Heart left ventricle (tissue), 16 donors: ENCODE measurements around the gene HOXB1. TPM values are rescaled to one million over a fixed set of nuclear protein-coding genes. Genes with fewer than 3 reads are reported as not detected.
A peak's percentile ranks its signal among the peaks of the same experiment; 100 is the strongest.

ENCODE experiments used
- ATAC-seq, 4 donors: fragments of 200-7000 bp; cut with Tn5 transposase; one replicate each; pipeline ENCODE4 v1.9.1; 2020 to 2022; ENCODE audit warnings: moderate library complexity in 4 of 4, mild to moderate bottlenecking in 3 of 4, moderate number of reproducible peaks in 1 of 4
- DNase-seq, 5 donors: peaks; one replicate each; pipeline ENCODE4 v3.0.0-alpha.2; 2020
- H3K27ac ChIP-seq, 12 donors: fragments of 200-600 bp; sonication (generic) in 4 of 12; one replicate each; pipeline versions ENCODE4 v1.5.0 to v1.8.0; 2016 to 2022; ENCODE audit warnings: mild to moderate bottlenecking in 2 of 12
- H3K27me3 ChIP-seq, 9 donors: fragments of 200-600 bp; sonication (generic) in 2 of 9; one replicate each; pipeline versions ENCODE4 v1.5.1 to v1.8.0; 2016 to 2022; ENCODE audit warnings: mild to moderate bottlenecking in 3 of 9
- H3K36me3 ChIP-seq, 9 donors: fragments of 200-600 bp; sonication (generic) in 2 of 9; one replicate each; pipeline versions ENCODE4 v1.5.0 to v1.8.0; 2018 to 2022; ENCODE audit warnings: mild to moderate bottlenecking in 2 of 9
- H3K4me1 ChIP-seq, 12 donors: fragments of 200-600 bp; sonication (generic) in 4 of 12; one replicate each; pipeline versions ENCODE4 v1.5.0 to v1.8.0; 2016 to 2022; ENCODE audit warnings: mild to moderate bottlenecking in 3 of 12
- H3K4me3 ChIP-seq, 12 donors: fragments of 200-600 bp; sonication (generic) in 4 of 12; one replicate each; pipeline versions ENCODE4 v1.5.0 to v1.8.0; 2017 to 2022; ENCODE audit warnings: mild to moderate bottlenecking in 9 of 12, moderate library complexity in 4 of 12
- H3K9me3 ChIP-seq, 12 donors: fragments of 200-600 bp; sonication (generic) in 4 of 12; one replicate each; pipeline versions ENCODE4 v1.5.0 to v1.8.0; 2016 to 2022; ENCODE audit warnings: mild to moderate bottlenecking in 1 of 12
- CTCF ChIP-seq, 12 donors: fragments of 200-600 bp; sonication (generic) in 4 of 12; IDR thresholded peaks; one replicate each; pipeline versions ENCODE4 v1.5.0 to v1.8.0; 2018 to 2022; ENCODE audit warnings: antibody characterized with exemption in 12 of 12, mild to moderate bottlenecking in 5 of 12
- POLR2A ChIP-seq, 2 donors: fragments of 450-650 bp; IDR thresholded peaks; one replicate each; pipeline ENCODE4 v1.6.1; 2017; ENCODE audit warnings: antibody characterized with exemption in 2 of 2, mild to moderate bottlenecking in 2 of 2, moderate library complexity in 2 of 2
- WGBS, 4 donors: extraction: QIAGEN DNeasy Blood & Tissue Kit in 2 of 4; methylation state at CpG; one replicate each; pipeline versions ENCODE4 v1.1.5 to v1.1.7; 2013 to 2018; 5-methylcytosine and 5-hydroxymethylcytosine counted together
- intact Hi-C, 10 donors: fragments of 100-400 bp; cut with DNase I; formaldehyde crosslinking; loops; one replicate each; pipeline versions ENCODE4 v1.11.1 to v1.14.2; 2022
- polyA plus RNA-seq, 2 donors: library from polyadenylated mRNA; stranded (reverse); fragments of 200-250 nt; gene quantifications; one replicate each; pipeline ENCODE4 v1.2.3, GENCODE V29; 2013
- total RNA-seq, 9 donors: library from RNA; depleted of rRNA in 2 of 9; stranded (reverse); fragments of >200 nt in 2 of 9; fragmentation: NEBNext Ultra II Directional in 3 of 9; extraction: Animal tissue kit (Norgen Biotek cat#: 25700) in 3 of 9; gene quantifications; one replicate each; pipeline versions ENCODE4 v1.1.0 to v1.2.4, GENCODE V29; 2016 to 2023
- donor health status: ischemic (EF 13 %, LVEDD 7.1; RV severe dilation, severe dysfunction).
- donor health status: healthy with polysubstance abuse.
- donor health status: DM: no; HTN: yes; CAD: no.
- donor health status: DM: no; HTN: no; CAD: no.
- donor health status: ischemic (EF 25% LVEDD 6.9; RV normal size, moderate dysfunction).
- donor health status: ischemic (EF 25% LVEDD 5.7; RV mildly dilated, moderate dysfunction).
- donor health status: healthy.
- donor health status: DM: yes; HTN: yes; CAD: no.
- donor health status: ischemic (EF 35%, LVEDD 5.7; RV mildly dilated, moderate dysfunction).
- donor health status: nonischemic (EF 11% LVEDD 7.7; RV severe dilation, severe dysfunction).
- donor health status: DM: yes; HTN: yes; CAD: no.
- donor health status: PGD.
- donor health status: ischemic (EF 29% LVEDD 5.4; RV normal size, mild dysfunction).
- donor health status: nonischemic (EF 23%, LVEDD 6.1; RV moderate dilation, normal function).

The HOXB1 gene
- total and polyA plus RNA-seq, 11 donors = not detected

GRCh38 chr17:48563385-48563838 is 32.6 kb upstream of the HOXB1 start:
- ATAC-seq = no peak
- intact Hi-C loops = no loop called here
- peak overlapping the region in 1 of 12 donors; percentile 97 for H3K27ac ChIP-seq
- WGBS, 4 donors = 47 to 55% (median 51%) methylated on average over 6 of the region's 6 CpGs
- peaks cover 12 to 96% (median 65%) of the 10 kb centered on the region in 9 donors for H3K27me3 ChIP-seq
- no peak for DNase-seq
- no peaks in the 10 kb centered on the region for H3K36me3 ChIP-seq
- H3K4me1 ChIP-seq = peaks cover 0 to 40% (median 0%) of the 10 kb centered on the region in 12 donors
- H3K4me3 ChIP-seq = peak overlapping the region in 6 of 12 donors; percentile 27 to 56 (median 52)
- H3K9me3 ChIP-seq = no peaks in the 10 kb centered on the region
- no peak for TF ChIP-seq CTCF (IDR thresholded peaks at IDR 0.05)
- no peak for TF ChIP-seq POLR2A (IDR thresholded peaks at IDR 0.05)

GRCh38 chr17:48562934-48563333 is 32.1 kb upstream of the HOXB1 start:
- H3K27ac ChIP-seq = peak overlapping the region in 1 of 12 donors; percentile 97
- 43 to 55% (median 52%) methylated on average over 5 of the region's 5 CpGs for WGBS, 4 donors

GRCh38 chr17:48561884-48562810 is 31.3 kb upstream of the HOXB1 start:
- Histone ChIP-seq H3K27ac (peak overlapping the region in 1 of 12 donors; percentile 97), H3K4me3 (no peak overlapping the region), H3K4me1 (peaks cover 0 to 39% (median 0%) of the 10 kb centered on the region in 12 donors), H3K36me3 (no peaks in the 10 kb centered on the region), H3K27me3 (peaks cover 10 to 96% (median 61%) of the 10 kb centered on the region in 9 donors), H3K9me3 (no peaks in the 10 kb centered on the region)
- DNase-seq (no peak), ATAC-seq (no peak)
- no peak for TF ChIP-seq POLR2A (IDR thresholded peaks at IDR 0.05)
- peak in 1 of 12 donors; percentile 5 for TF ChIP-seq CTCF (IDR thresholded peaks at IDR 0.05)
- WGBS, 4 donors = 48 to 64% (median 60%) methylated on average over 15 of the region's 15 CpGs
- intact Hi-C loops = no loop called here

More at GRCh38 chr17:48562934-48563333, 32.1 kb upstream of the HOXB1 start:
- intact Hi-C loops = no loop called here
- no peak for TF ChIP-seq POLR2A (IDR thresholded peaks at IDR 0.05)
- no peak for TF ChIP-seq CTCF (IDR thresholded peaks at IDR 0.05)
- Histone ChIP-seq H3K4me1 (peaks cover 0 to 40% (median 0%) of the 10 kb centered on the region in 12 donors), H3K36me3 (no peaks in the 10 kb centered on the region), H3K4me3 (peak overlapping the region in 2 of 12 donors; percentile 56), H3K27me3 (peaks cover 12 to 96% (median 65%) of the 10 kb centered on the region in 9 donors), H3K9me3 (no peaks in the 10 kb centered on the region)
- ATAC-seq = no peak
- DNase-seq = no peak
